Muscle layer of colon (tissue), 2 donors: ENCODE measurements around the gene ACOX1.

Source experiments
- H3K27ac ChIP-seq: one replicate; pipeline ENCODE4 v1.7.0; 2013; ENCODE audit warnings: low read depth, mild to moderate bottlenecking, low read length, moderate library complexity
- H3K27me3 ChIP-seq, 2 donors: one replicate each; pipeline ENCODE4 v1.7.0; 2013; ENCODE audit warnings: low read length in 2 of 2, mild to moderate bottlenecking in 2 of 2; ENCODE audit not compliant: insufficient read depth in 2 of 2, control insufficient read depth in 1 of 2
- H3K36me3 ChIP-seq: one replicate; pipeline ENCODE4 v1.7.0; 2013; ENCODE audit warnings: mild to moderate bottlenecking, low read length; ENCODE audit not compliant: insufficient read depth
- H3K4me1 ChIP-seq: one replicate; pipeline ENCODE4 v1.7.0; 2013; ENCODE audit warnings: mild to moderate bottlenecking, low read length; ENCODE audit not compliant: insufficient read depth
- H3K4me3 ChIP-seq, 2 donors: one replicate each; pipeline ENCODE4 v1.7.0; 2013; ENCODE audit warnings: low read length in 2 of 2, low read depth in 1 of 2, mild to moderate bottlenecking in 1 of 2, moderate library complexity in 1 of 2
- H3K9ac ChIP-seq: one replicate; pipeline ENCODE4 v1.7.0; 2013; ENCODE audit warnings: low read length
- H3K9me3 ChIP-seq: one replicate; pipeline ENCODE4 v1.7.0; 2013; ENCODE audit warnings: mild to moderate bottlenecking, low read length
- donor health status: abdominal sarcoma.
- donor health status: Adenocarcinoma of cecum.

Gene ACOX1

GRCh38 chr17:75941442-75941819 is 37.5 kb downstream of the ACOX1 start:
- Histone ChIP-seq H3K4me1 (peaks cover 6% of the 10 kb centered on the region), H3K4me3 (peak overlapping the region in 1 of 2 donors; percentile 38), H3K9ac (no peak overlapping the region), H3K36me3 (peaks cover 8% of the 10 kb centered on the region), H3K27ac (peak overlapping the region; percentile 53), H3K27me3 (no peaks in the 10 kb centered on the region), H3K9me3 (no peaks in the 10 kb centered on the region)

GRCh38 chr17:75940727-75941441 is 38.1 kb downstream of the ACOX1 start, which contains the start of gene FBF1:
Gene FBF1, minus strand, starts transcription at chr17:75941042. Its CDS starts 2,893 bp downstream, at chr17:75938149.
- H3K4me3 ChIP-seq, result peak within 1 kb of the TSS; percentile 68 to 90
- H3K27ac ChIP-seq, result peak within 1 kb of the TSS; percentile 53
- H3K9ac ChIP-seq, result peak within 1 kb of the TSS; percentile 65
- H3K27me3 ChIP-seq, result no peaks in the 10 kb centered on the region
- H3K9me3 ChIP-seq, result no peaks in the 10 kb centered on the region
- peaks cover 6% of the 10 kb centered on the region for H3K4me1 ChIP-seq
- peaks cover 4% of the 10 kb centered on the region for H3K36me3 ChIP-seq

GRCh38 chr17:75937652-75938051 is 41.3 kb downstream of the ACOX1 start:
- no peak overlapping the region for H3K9ac ChIP-seq
- no peak overlapping the region for H3K4me3 ChIP-seq
- no peaks in the 10 kb centered on the region for H3K36me3 ChIP-seq
- peaks cover 6% of the 10 kb centered on the region for H3K4me1 ChIP-seq
- no peaks in the 10 kb centered on the region for H3K9me3 ChIP-seq
- H3K27me3 ChIP-seq, result no peaks in the 10 kb centered on the region
- no peak overlapping the region for H3K27ac ChIP-seq

GRCh38 chr17:75933808-75934207 is 45.2 kb downstream of the ACOX1 start:
- H3K36me3 ChIP-seq, result no peaks in the 10 kb centered on the region
- no peak overlapping the region for H3K9ac ChIP-seq
- no peaks in the 10 kb centered on the region for H3K4me1 ChIP-seq
- no peaks in the 10 kb centered on the region for H3K9me3 ChIP-seq
- no peak overlapping the region for H3K27ac ChIP-seq
- H3K4me3 ChIP-seq, result no peak overlapping the region
- no peaks in the 10 kb centered on the region for H3K27me3 ChIP-seq

GRCh38 chr17:75932852-75933251 is 46.1 kb downstream of the ACOX1 start:
- no peaks in the 10 kb centered on the region for H3K4me1 ChIP-seq
- no peak overlapping the region for H3K4me3 ChIP-seq
- no peaks in the 10 kb centered on the region for H3K36me3 ChIP-seq
- H3K9ac ChIP-seq, result no peak overlapping the region
- H3K27me3 ChIP-seq, result no peaks in the 10 kb centered on the region
- no peak overlapping the region for H3K27ac ChIP-seq
- H3K9me3 ChIP-seq, result no peaks in the 10 kb centered on the region

GRCh38 chr17:75931062-75931461 is 47.9 kb downstream of the ACOX1 start:
- H3K4me1 ChIP-seq, result no peaks in the 10 kb centered on the region

GRCh38 chr17:75927286-75927922 is 51.6 kb downstream of the ACOX1 start:
- no peaks in the 10 kb centered on the region for H3K4me1 ChIP-seq
- no peak overlapping the region for H3K9ac ChIP-seq
- H3K27ac ChIP-seq, result no peak overlapping the region
- H3K4me3 ChIP-seq, result no peak overlapping the region
- H3K9me3 ChIP-seq, result no peaks in the 10 kb centered on the region
- no peaks in the 10 kb centered on the region for H3K27me3 ChIP-seq
- no peaks in the 10 kb centered on the region for H3K36me3 ChIP-seq

More at GRCh38 chr17:75931062-75931461, 47.9 kb downstream of the ACOX1 start:
- H3K36me3 ChIP-seq, result no peaks in the 10 kb centered on the region
- no peak overlapping the region for H3K27ac ChIP-seq
- no peak overlapping the region for H3K9ac ChIP-seq
- H3K9me3 ChIP-seq, result no peaks in the 10 kb centered on the region
- no peak overlapping the region for H3K4me3 ChIP-seq
- no peaks in the 10 kb centered on the region for H3K27me3 ChIP-seq

- no peaks in the 10 kb centered on the region for H3K9me3 ChIP-seq
- no peak overlapping the region for H3K4me3 ChIP-seq
- no peak overlapping the region for H3K9ac ChIP-seq
- H3K27me3 ChIP-seq, result no peaks in the 10 kb centered on the region
- H3K27ac ChIP-seq, result no peak overlapping the region
- no peaks in the 10 kb centered on the region for H3K36me3 ChIP-seq
- no peaks in the 10 kb centered on the region for H3K4me1 ChIP-seq
Observed at GRCh38 chr17:75926456-75926855, 52.5 kb downstream of the ACOX1 start.

- Histone ChIP-seq H3K36me3 (no peaks in the 10 kb centered on the region), H3K27me3 (no peaks in the 10 kb centered on the region), H3K4me1 (no peaks in the 10 kb centered on the region), H3K9ac (no peak overlapping the region), H3K27ac (no peak overlapping the region), H3K4me3 (no peak overlapping the region), H3K9me3 (no peaks in the 10 kb centered on the region)
Observed at GRCh38 chr17:75925912-75926311, 53.1 kb downstream of the ACOX1 start.

- H3K9me3 ChIP-seq, result no peaks in the 10 kb centered on the region
- H3K36me3 ChIP-seq, result no peaks in the 10 kb centered on the region
- H3K4me3 ChIP-seq, result no peak overlapping the region
- H3K27me3 ChIP-seq, result no peaks in the 10 kb centered on the region
- H3K27ac ChIP-seq, result no peak overlapping the region
- H3K4me1 ChIP-seq, result no peaks in the 10 kb centered on the region
- H3K9ac ChIP-seq, result no peak overlapping the region
Observed at GRCh38 chr17:75925103-75925502, 53.9 kb downstream of the ACOX1 start.

- no peaks in the 10 kb centered on the region for H3K36me3 ChIP-seq
- H3K4me3 ChIP-seq, result no peak overlapping the region
- no peak overlapping the region for H3K27ac ChIP-seq
- H3K9ac ChIP-seq, result no peak overlapping the region
- no peaks in the 10 kb centered on the region for H3K4me1 ChIP-seq
- H3K9me3 ChIP-seq, result no peaks in the 10 kb centered on the region
- no peaks in the 10 kb centered on the region for H3K27me3 ChIP-seq
Observed at GRCh38 chr17:75922963-75923874, 55.7 kb downstream of the ACOX1 start.
